ENCODE measurements around the gene MUC5B.

MUC5B gene

GRCh38 chr11:1180171-1180570 lies 42.7 kb upstream of the MUC5B start:
- TF ChIP-seq TAF1 (IDR thresholded peaks at IDR 0.05; ENCODE audit: borderline replicate concordance, insufficient read depth, low read length) = no peak
- TF ChIP-seq POLR2AphosphoS5 (IDR thresholded peaks at IDR 0.05; ENCODE audit: low read depth, low read length) = no peak
- TF ChIP-seq REST (IDR thresholded peaks at IDR 0.05; ENCODE audit: insufficient read depth in 1 of 2, low read depth in 2 of 2, low read length in 2 of 2) = no peak

DNA sequence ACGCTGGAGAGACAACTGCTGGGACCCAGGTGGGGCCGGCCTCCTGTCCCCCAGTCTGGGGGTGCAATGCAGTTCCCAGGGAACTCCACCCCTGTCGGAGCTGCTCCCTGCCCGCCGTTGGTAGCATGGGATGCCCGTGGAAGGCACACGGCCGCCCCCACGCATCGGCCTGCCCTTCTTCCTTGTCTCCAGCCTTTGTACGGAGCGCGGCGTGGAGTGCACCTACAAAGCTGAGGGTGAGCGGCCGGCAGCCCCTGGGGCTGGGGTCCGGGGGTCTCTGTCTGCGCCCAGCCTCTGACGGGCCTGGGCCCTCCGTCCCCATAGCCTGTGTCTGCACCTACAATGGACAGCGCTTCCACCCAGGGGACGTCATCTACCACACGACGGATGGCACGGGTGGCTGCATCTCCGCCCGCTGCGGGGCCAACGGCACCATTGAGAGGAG lies 41.9 kb upstream of the MUC5B start:
- TF ChIP-seq TAF1 (IDR thresholded peaks at IDR 0.05; ENCODE audit: borderline replicate concordance, insufficient read depth, low read length) (no peak), SIN3A (IDR thresholded peaks at IDR 0.05; ENCODE audit: borderline replicate concordance, insufficient read depth, low read length) (no peak), REST (IDR thresholded peaks at IDR 0.05; ENCODE audit: insufficient read depth in 1 of 2, low read depth in 2 of 2, low read length in 2 of 2) (no peak), POLR2AphosphoS5 (IDR thresholded peaks at IDR 0.05; ENCODE audit: low read depth, low read length) (no peak), FOXP2 (optimal IDR thresholded peaks at IDR 0.05; ENCODE audit: borderline replicate concordance, extremely low read depth, extremely low read length, insufficient read depth) (no peak)

DNA sequence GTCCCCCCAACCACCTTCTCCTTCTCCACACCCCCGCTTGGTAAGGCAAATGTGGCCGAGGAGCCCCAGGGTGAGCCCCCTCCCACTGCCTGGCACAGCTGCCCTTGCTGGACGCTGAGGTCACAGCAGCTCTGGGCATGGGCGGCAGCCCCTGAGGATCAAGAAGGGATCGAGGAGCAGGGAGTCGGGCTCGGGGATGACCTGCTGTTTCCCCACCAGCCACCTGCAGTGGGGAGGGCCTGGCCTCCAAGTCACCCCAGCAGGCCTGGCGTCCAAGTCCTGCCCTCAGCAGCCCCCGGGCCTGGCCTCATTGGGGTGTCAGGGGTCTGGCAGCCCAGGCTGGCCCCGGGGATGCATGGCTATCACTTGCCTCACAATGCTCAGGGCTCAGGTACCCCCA lies 41.4 kb upstream of the MUC5B start:
- no peak for TF ChIP-seq REST (IDR thresholded peaks at IDR 0.05; ENCODE audit: insufficient read depth in 1 of 2, low read depth in 2 of 2, low read length in 2 of 2)
- TF ChIP-seq FOXP2 (optimal IDR thresholded peaks at IDR 0.05; ENCODE audit: borderline replicate concordance, extremely low read depth, extremely low read length, insufficient read depth) = no peak
- TF ChIP-seq SIN3A (IDR thresholded peaks at IDR 0.05; ENCODE audit: borderline replicate concordance, insufficient read depth, low read length) = no peak
- no peak for TF ChIP-seq POLR2AphosphoS5 (IDR thresholded peaks at IDR 0.05; ENCODE audit: low read depth, low read length)
- no peak for TF ChIP-seq TAF1 (IDR thresholded peaks at IDR 0.05; ENCODE audit: borderline replicate concordance, insufficient read depth, low read length)

GRCh38 chr11:1181853-1182535 lies 40.9 kb upstream of the MUC5B start:
- TF ChIP-seq TAF1 (IDR thresholded peaks at IDR 0.05; ENCODE audit: borderline replicate concordance, insufficient read depth, low read length) (no peak), SIN3A (IDR thresholded peaks at IDR 0.05; ENCODE audit: borderline replicate concordance, insufficient read depth, low read length) (no peak), POLR2AphosphoS5 (IDR thresholded peaks at IDR 0.05; ENCODE audit: low read depth, low read length) (no peak)

DNA sequence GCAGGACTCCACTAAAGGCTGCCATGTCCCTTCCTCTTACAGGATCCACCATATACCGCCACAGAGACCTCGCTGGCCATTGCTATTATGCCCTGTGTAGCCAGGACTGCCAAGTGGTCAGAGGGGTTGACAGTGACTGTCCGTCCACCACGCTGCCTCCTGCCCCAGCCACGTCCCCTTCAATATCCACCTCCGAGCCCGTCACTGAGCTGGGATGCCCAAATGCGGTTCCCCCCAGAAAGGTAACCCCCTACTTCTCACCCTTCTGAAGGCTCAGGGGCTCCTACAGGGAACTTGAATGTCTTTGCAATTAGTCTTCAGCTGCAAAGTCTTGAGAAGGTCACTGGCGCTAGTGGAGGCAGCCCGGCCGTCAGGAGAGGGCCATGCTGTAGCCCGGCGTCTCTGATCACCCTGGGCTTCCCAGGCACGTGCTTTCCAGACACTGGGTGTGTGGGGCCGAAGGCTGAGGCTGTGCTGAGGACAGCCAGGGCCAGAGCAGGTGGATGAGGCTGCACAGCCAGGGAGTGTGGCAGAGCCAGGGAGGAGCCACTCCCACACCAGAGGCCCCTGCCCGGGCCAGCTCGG lies 30.0 kb upstream of the MUC5B start:
- TF ChIP-seq REST (IDR thresholded peaks at IDR 0.05; ENCODE audit: insufficient read depth in 1 of 2, low read depth in 2 of 2, low read length in 2 of 2) = no peak
- no peak for TF ChIP-seq POLR2AphosphoS5 (IDR thresholded peaks at IDR 0.05; ENCODE audit: low read depth, low read length)
- TF ChIP-seq TAF1 (IDR thresholded peaks at IDR 0.05; ENCODE audit: borderline replicate concordance, insufficient read depth, low read length) = no peak
- no peak for TF ChIP-seq SIN3A (IDR thresholded peaks at IDR 0.05; ENCODE audit: borderline replicate concordance, insufficient read depth, low read length)
- TF ChIP-seq FOXP2 (optimal IDR thresholded peaks at IDR 0.05; ENCODE audit: borderline replicate concordance, extremely low read depth, extremely low read length, insufficient read depth) = no peak
